ENCODE results near the gene EFCAB12. TPM values are rescaled to one million over a fixed set of nuclear protein-coding genes. Genes with fewer than 3 reads are reported as not detected.

The EFCAB12 gene
- total RNA-seq, 1 experiment from 2014 or later = 0.54 TPM

DNA sequence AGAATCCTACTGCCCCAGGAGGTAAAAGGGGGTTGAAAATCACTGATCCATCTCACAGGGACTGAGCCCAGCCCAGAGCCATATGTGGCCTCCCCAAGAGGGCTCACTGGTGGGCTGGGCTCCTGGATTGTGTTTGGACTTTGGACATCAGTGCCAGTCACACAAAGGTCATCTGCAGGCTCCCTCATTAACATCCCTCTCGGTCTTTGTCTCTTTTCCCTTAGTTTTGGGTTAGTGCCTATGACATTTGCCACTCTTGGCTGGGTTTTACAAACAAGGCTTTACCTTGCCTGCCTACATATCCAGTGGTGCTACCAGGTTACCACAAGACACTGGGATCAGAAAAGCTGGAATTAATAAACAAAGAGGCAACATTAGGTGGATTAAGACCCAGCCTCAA, 39.5 kb upstream of the EFCAB12 start:
- Histone ChIP-seq H3K4me1 (ENCODE audit: control insufficient read depth, insufficient read depth, low read length) (no peaks in the 10 kb centered on the region), H3K9me3 (ENCODE audit: control insufficient read depth, insufficient read depth, low read depth, low read length) (no peaks in the 10 kb centered on the region), H3K36me3 (ENCODE audit: control insufficient read depth, insufficient read depth, low read length) (0 out of 2 replicates have a peak, but pooled peaks cover 2% of the 10 kb centered on the region), H3K27ac (ENCODE audit: low read length) (no peak overlapping the region), H3K4me3 (ENCODE audit: low read depth in 2 of 2, low read length in 2 of 2) (no peak overlapping the region), H3K27me3 (ENCODE audit: control insufficient read depth, insufficient read depth, low read length) (no peaks in the 10 kb centered on the region)
- BruUV-seq (replicated peaks) = no TSS peak
- no peak for ATAC-seq
- no peak for DNase-seq (ENCODE audit: low read depth, low spot score)
- POLR2A ChIA-PET = no interaction called here
- CTCF ChIA-PET = no interaction called here
- intact Hi-C loops (cut with micrococcal nuclease; ENCODE audit: unreplicated experiment) (no loop called here), in situ Hi-C loops (cut with HindIII; ENCODE audit: low pct_unique_long_range_greater_than_20kb, low sequenced_read_pairs) (no loop called here)
- TF ChIP-seq, protein P1, sequence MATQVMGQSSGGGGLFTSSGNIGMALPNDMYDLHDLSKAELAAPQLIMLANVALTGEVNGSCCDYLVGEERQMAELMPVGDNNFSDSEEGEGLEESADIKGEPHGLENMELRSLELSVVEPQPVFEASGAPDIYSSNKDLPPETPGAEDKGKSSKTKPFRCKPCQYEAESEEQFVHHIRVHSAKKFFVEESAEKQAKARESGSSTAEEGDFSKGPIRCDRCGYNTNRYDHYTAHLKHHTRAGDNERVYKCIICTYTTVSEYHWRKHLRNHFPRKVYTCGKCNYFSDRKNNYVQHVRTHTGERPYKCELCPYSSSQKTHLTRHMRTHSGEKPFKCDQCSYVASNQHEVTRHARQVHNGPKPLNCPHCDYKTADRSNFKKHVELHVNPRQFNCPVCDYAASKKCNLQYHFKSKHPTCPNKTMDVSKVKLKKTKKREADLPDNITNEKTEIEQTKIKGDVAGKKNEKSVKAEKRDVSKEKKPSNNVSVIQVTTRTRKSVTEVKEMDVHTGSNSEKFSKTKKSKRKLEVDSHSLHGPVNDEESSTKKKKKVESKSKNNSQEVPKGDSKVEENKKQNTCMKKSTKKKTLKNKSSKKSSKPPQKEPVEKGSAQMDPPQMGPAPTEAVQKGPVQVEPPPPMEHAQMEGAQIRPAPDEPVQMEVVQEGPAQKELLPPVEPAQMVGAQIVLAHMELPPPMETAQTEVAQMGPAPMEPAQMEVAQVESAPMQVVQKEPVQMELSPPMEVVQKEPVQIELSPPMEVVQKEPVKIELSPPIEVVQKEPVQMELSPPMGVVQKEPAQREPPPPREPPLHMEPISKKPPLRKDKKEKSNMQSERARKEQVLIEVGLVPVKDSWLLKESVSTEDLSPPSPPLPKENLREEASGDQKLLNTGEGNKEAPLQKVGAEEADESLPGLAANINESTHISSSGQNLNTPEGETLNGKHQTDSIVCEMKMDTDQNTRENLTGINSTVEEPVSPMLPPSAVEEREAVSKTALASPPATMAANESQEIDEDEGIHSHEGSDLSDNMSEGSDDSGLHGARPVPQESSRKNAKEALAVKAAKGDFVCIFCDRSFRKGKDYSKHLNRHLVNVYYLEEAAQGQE (IDR thresholded peaks at IDR 0.05; ENCODE audit: insufficient read depth in 1 of 2, low read depth in 2 of 2, low read length in 1 of 2) = no peak
- TF ChIP-seq SIN3A (IDR thresholded peaks at IDR 0.05; ENCODE audit: borderline replicate concordance, insufficient read depth, low read depth, low read length) = no peak
- TF ChIP-seq, protein P2, sequence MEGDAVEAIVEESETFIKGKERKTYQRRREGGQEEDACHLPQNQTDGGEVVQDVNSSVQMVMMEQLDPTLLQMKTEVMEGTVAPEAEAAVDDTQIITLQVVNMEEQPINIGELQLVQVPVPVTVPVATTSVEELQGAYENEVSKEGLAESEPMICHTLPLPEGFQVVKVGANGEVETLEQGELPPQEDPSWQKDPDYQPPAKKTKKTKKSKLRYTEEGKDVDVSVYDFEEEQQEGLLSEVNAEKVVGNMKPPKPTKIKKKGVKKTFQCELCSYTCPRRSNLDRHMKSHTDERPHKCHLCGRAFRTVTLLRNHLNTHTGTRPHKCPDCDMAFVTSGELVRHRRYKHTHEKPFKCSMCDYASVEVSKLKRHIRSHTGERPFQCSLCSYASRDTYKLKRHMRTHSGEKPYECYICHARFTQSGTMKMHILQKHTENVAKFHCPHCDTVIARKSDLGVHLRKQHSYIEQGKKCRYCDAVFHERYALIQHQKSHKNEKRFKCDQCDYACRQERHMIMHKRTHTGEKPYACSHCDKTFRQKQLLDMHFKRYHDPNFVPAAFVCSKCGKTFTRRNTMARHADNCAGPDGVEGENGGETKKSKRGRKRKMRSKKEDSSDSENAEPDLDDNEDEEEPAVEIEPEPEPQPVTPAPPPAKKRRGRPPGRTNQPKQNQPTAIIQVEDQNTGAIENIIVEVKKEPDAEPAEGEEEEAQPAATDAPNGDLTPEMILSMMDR (IDR thresholded peaks at IDR 0.05) = no peak

DNA sequence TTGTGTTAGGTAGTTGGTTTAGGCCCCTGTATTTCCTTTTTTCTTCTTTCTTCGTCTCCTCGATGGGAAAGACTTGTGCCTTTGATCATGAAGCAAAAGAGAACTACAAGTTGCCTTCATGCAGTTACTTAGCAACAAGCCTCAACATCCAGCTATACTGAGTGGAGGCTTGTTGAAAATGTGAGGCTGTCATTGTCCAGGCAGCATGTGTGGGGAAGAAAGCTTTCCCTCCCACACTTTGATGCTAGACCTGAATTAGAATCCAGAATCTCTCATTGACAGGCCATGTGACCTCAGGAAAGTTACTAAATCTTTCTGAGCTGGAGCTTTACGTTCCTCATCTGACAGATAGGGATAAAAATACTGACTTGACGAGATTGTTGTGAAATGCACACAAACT, 35.3 kb upstream of the EFCAB12 start:
- Histone ChIP-seq H3K27ac (ENCODE audit: low read length) (no peak overlapping the region), H3K4me1 (ENCODE audit: control insufficient read depth, insufficient read depth, low read length) (0 out of 2 replicates have a peak, but pooled peaks cover 5% of the 10 kb centered on the region), H3K36me3 (ENCODE audit: control insufficient read depth, insufficient read depth, low read length) (0 out of 2 replicates have a peak, but pooled peaks cover 4% of the 10 kb centered on the region), H3K9me3 (ENCODE audit: control insufficient read depth, insufficient read depth, low read depth, low read length) (no peaks in the 10 kb centered on the region), H3K4me3 (ENCODE audit: low read depth in 2 of 2, low read length in 2 of 2) (no peak overlapping the region), H3K27me3 (ENCODE audit: control insufficient read depth, insufficient read depth, low read length) (no peaks in the 10 kb centered on the region)
- DNase-seq (ENCODE audit: low read depth, low spot score) (no peak), ATAC-seq (no peak)
- no TSS peak for BruUV-seq (replicated peaks)
- intact Hi-C loops (cut with micrococcal nuclease; ENCODE audit: unreplicated experiment) = no loop called here
- ChIA-PET POLR2A (interaction anchor here (0.6 kb wide), 1 partner anchor 458 kb away, joined by 3 read pairs; no protein-coding TSS in a partner anchor), CTCF (no interaction called here)
- in situ Hi-C loops (cut with HindIII; ENCODE audit: low pct_unique_long_range_greater_than_20kb, low sequenced_read_pairs) = no loop called here
- no peak for TF ChIP-seq SIN3A (IDR thresholded peaks at IDR 0.05; ENCODE audit: borderline replicate concordance, insufficient read depth, low read depth, low read length)
- TF ChIP-seq, protein P2 (IDR thresholded peaks at IDR 0.05) = no peak
- TF ChIP-seq, protein P1 (IDR thresholded peaks at IDR 0.05; ENCODE audit: insufficient read depth in 1 of 2, low read depth in 2 of 2, low read length in 1 of 2) = no peak
- no peak for TF ChIP-seq POLR2AphosphoS5 (IDR thresholded peaks at IDR 0.05; ENCODE audit: low read depth, low read length)
- no peak for TF ChIP-seq TCF7L2 (IDR thresholded peaks at IDR 0.05; ENCODE audit: low read depth, low read length)

Measured in Panc1 (cell line).